Right ventricle myocardium inferior (tissue), 1 donor: Measurements from ENCODE around the gene FAM219A. TPM values are rescaled to one million over a fixed set of nuclear protein-coding genes. Genes with fewer than 3 reads are reported as not detected.
"Not testable (repeated sequence)": the region's sequence is repeated elsewhere in the genome, so short reads cannot be mapped to it uniquely, and the experiment has no call there.

Experiments used
- ATAC-seq: fragments of 200-7000 bp; cut with Tn5 transposase; one replicate; pipeline ENCODE4 v1.9.1; 2020; ENCODE audit warnings: mild to moderate bottlenecking, moderate library complexity
- DNase-seq: peaks from one replicate; pipeline ENCODE4 v3.0.0; 2021; ENCODE audit errors: missing footprints
- intact Hi-C: fragments of 100-400 bp; cut with DNase I; formaldehyde crosslinking; loops from one replicate; pipeline ENCODE4 v1.11.0; 2022
- total RNA-seq: library from RNA; stranded (reverse); fragmentation: NEBNext Ultra II Directional; extraction: Animal tissue kit (Norgen Biotek cat#: 25700); gene quantifications from one replicate; pipeline ENCODE4 v1.2.1, GENCODE V29; 2021
- donor health status: DM: no; HTN: yes; CAD: no; lungs with severe emphysema.

FAM219A gene
- total RNA-seq, 1 donor from 2014 or later: 27.2 TPM

GRCh38 chr9:34454571-34455065, 3.8 kb downstream of the FAM219A start:
- DNase-seq: no peak

GRCh38 chr9:34452568-34452967, 5.8 kb downstream of the FAM219A start:
- intact Hi-C loops: no loop called here
- DNase-seq (no peak), ATAC-seq (no peak)

More at GRCh38 chr9:34454571-34455065, 3.8 kb downstream of the FAM219A start:
- intact Hi-C loops: no loop called here
- ATAC-seq: no peak

- ATAC-seq (no peak), DNase-seq (no peak)
- intact Hi-C loops: no loop called here
These were observed 6.8 kb downstream of the FAM219A start for GRCh38 chr9:34451545-34451944.

- intact Hi-C loops: no loop called here
- DNase-seq: no peak
- ATAC-seq: peak; percentile 72
These were observed 7.2 kb downstream of the FAM219A start for GRCh38 chr9:34451135-34451534.

GRCh38 chr9:34450644-34451043, 7.7 kb downstream of the FAM219A start:
- DNase-seq: no peak
- intact Hi-C loops: no loop called here
- ATAC-seq: no peak

- intact Hi-C loops: no loop called here
- DNase-seq (no peak), ATAC-seq (no peak)
These were observed 11.4 kb downstream of the FAM219A start for GRCh38 chr9:34446951-34447350.

- no peak for DNase-seq
- ATAC-seq: peak; percentile 53
- intact Hi-C loops: no loop called here
These were observed 11.9 kb downstream of the FAM219A start for GRCh38 chr9:34446468-34446891.

- no peak for DNase-seq
- no peak for ATAC-seq
- intact Hi-C loops: no loop called here
These were observed 14.4 kb downstream of the FAM219A start for GRCh38 chr9:34443976-34444375.

- DNase-seq: no peak
- ATAC-seq: no peak
- intact Hi-C loops: no loop called here
These were observed 14.8 kb downstream of the FAM219A start for GRCh38 chr9:34443533-34443932.

- DNase-seq: no peak
- ATAC-seq: no peak
- intact Hi-C loops: no loop called here
These were observed 15.6 kb downstream of the FAM219A start for GRCh38 chr9:34442770-34443169.

GRCh38 chr9:34440017-34440416, 18.4 kb downstream of the FAM219A start:
- DNase-seq: no peak
- intact Hi-C loops: no loop called here
- no peak for ATAC-seq

- not testable (repeated sequence) for ATAC-seq, DNase-seq
- intact Hi-C loops: loop anchor here (5.0 kb wide), 2 partner anchors 36 to 109 kb away; no protein-coding TSS in a partner anchor
These were observed 19.9 kb downstream of the FAM219A start for GRCh38 chr9:34438465-34438864.

- intact Hi-C loops: loop anchor here (1.0 to 5.0 kb wide), 4 partner anchors 19 to 109 kb away; no protein-coding TSS in a partner anchor
- DNase-seq, ATAC-seq: not testable (repeated sequence)
These were observed 20.5 kb downstream of the FAM219A start for GRCh38 chr9:34437926-34438307.

GRCh38 chr9:34437006-34437925, 21.1 kb downstream of the FAM219A start:
- intact Hi-C loops: loop anchor here (1.0 to 5.0 kb wide), 4 partner anchors 20 to 110 kb away; no protein-coding TSS in a partner anchor
- DNase-seq (no peak), ATAC-seq (peak; percentile 73)

- ATAC-seq: no peak
- no peak for DNase-seq
- intact Hi-C loops: no loop called here
These were observed 26.7 kb downstream of the FAM219A start for GRCh38 chr9:34431667-34432066.

GRCh38 chr9:34430843-34431437, 27.4 kb downstream of the FAM219A start:
- intact Hi-C loops: no loop called here

GRCh38 chr9:34428325-34428958, 29.9 kb downstream of the FAM219A start:
- no peak for DNase-seq
- no peak for ATAC-seq
- intact Hi-C loops: no loop called here

More at GRCh38 chr9:34430843-34431437, 27.4 kb downstream of the FAM219A start:
- DNase-seq (peak; percentile 86), ATAC-seq (peak; percentile 93)

- DNase-seq: no peak
- no peak for ATAC-seq
- intact Hi-C loops: no loop called here
These were observed 31.9 kb downstream of the FAM219A start for GRCh38 chr9:34426347-34427074.
